AG04450 (cell line): ENCODE data around the gene DGKG. TPM values are rescaled to one million over a fixed set of nuclear protein-coding genes. Genes with fewer than 3 reads are reported as not detected.

ENCODE experiments used
- CTCF ChIA-PET: fragments of 300-600, 350-600 bp; formaldehyde crosslinking; extraction: SDS; loops from one replicate; lab custom pipeline; 2022; ENCODE audit warnings: antibody characterized with exemption, inconsistent platforms; lab: Charles Lee
- POLR2A ChIA-PET: fragments of 350-600 bp; formaldehyde crosslinking; extraction: SDS; loops from one replicate; lab custom pipeline; 2021; ENCODE audit warnings: antibody characterized with exemption, inconsistent platforms; lab: Yijun Ruan, JAX
- DNase-seq: peaks from one replicate; pipeline ENCODE4 v3.0.0-alpha.2; 2011; ENCODE audit warnings: low read depth, low spot score
- H3K27ac ChIP-seq: one replicate; pipeline ENCODE4 v1.5.1; 2012; ENCODE audit warnings: low read depth, low read length, control low read depth
- H3K27me3 ChIP-seq: one replicate; pipeline ENCODE4 v1.6.0; 2012; ENCODE audit warnings: low read length; ENCODE audit not compliant: control insufficient read depth, insufficient read depth
- H3K4me3 ChIP-seq: 2 replicates; pipeline ENCODE4 v1.5.1; 2011; ENCODE audit warnings: mild to moderate bottlenecking, low read depth, low read length, control low read depth
- H3K9me3 ChIP-seq: 2 replicates; pipeline ENCODE4 v1.5.1; 2012; ENCODE audit warnings: low read length; ENCODE audit not compliant: control insufficient read depth, insufficient read depth
- CTCF ChIP-seq: IDR thresholded peaks from 2 replicates; pipeline ENCODE4 v1.5.1; 2011; ENCODE audit warnings: low read depth, low read length, control low read depth, inconsistent platforms
- polyA plus RNA-seq: library from polyadenylated mRNA; depleted of rRNA; stranded (reverse); fragments of >200 nt; gene quantifications from 2 replicates; pipeline ENCODE4 v1.2.3, GENCODE V29; 2011

Gene DGKG
- polyA plus RNA-seq, 1 experiment, result 5.1 TPM

GRCh38 chr3:186330772-186331460 lies 31.1 kb downstream of the DGKG start:
- ChIA-PET POLR2A (no interaction called here), CTCF (no interaction called here)
- Histone ChIP-seq H3K27ac (no peak overlapping the region), H3K27me3 (peaks cover 15% of the 10 kb centered on the region), H3K9me3 (no peaks in the 10 kb centered on the region), H3K4me3 (no peak overlapping the region)
- TF ChIP-seq CTCF, result no peak
- no peak for DNase-seq

- no peaks in the 10 kb centered on the region for H3K9me3 ChIP-seq
- ChIA-PET POLR2A (no interaction called here), CTCF (no interaction called here)
- no peak overlapping the region for H3K27ac ChIP-seq
- peaks cover 15% of the 10 kb centered on the region for H3K27me3 ChIP-seq
- DNase-seq, result no peak
- TF ChIP-seq CTCF, result no peak
- H3K4me3 ChIP-seq, result no peak overlapping the region
These were observed 32.4 kb downstream of the DGKG start for GRCh38 chr3:186329589-186329988.

GRCh38 chr3:186327912-186328487 lies 34.0 kb downstream of the DGKG start:
- CTCF ChIA-PET, result no interaction called here
- Histone ChIP-seq H3K27ac (no peak overlapping the region), H3K27me3 (peaks cover 11% of the 10 kb centered on the region), H3K4me3 (no peak overlapping the region), H3K9me3 (no peaks in the 10 kb centered on the region)
- DNase-seq, result no peak
- POLR2A ChIA-PET, result no interaction called here
- TF ChIP-seq CTCF, result no peak

- H3K27me3 ChIP-seq, result no peaks in the 10 kb centered on the region
- CTCF ChIA-PET, result no interaction called here
- no peak overlapping the region for H3K4me3 ChIP-seq
- POLR2A ChIA-PET, result no interaction called here
- no peaks in the 10 kb centered on the region for H3K9me3 ChIP-seq
- DNase-seq, result no peak
- TF ChIP-seq CTCF, result no peak
- peak overlapping the region; percentile 21 for H3K27ac ChIP-seq
These were observed 39.3 kb downstream of the DGKG start for GRCh38 chr3:186322761-186323160.

- no peak for TF ChIP-seq CTCF
- Histone ChIP-seq H3K27ac (no peak overlapping the region), H3K27me3 (no peaks in the 10 kb centered on the region), H3K9me3 (no peaks in the 10 kb centered on the region), H3K4me3 (no peak overlapping the region)
- DNase-seq, result no peak
- ChIA-PET POLR2A (no interaction called here), CTCF (no interaction called here)
These were observed 40.3 kb downstream of the DGKG start for GRCh38 chr3:186321746-186322145.
